ENCODE data around the gene TMEM233.

The TMEM233 gene

GRCh38 chr12:119691202-119691810 lies 97.7 kb downstream of the TMEM233 start:
- Histone ChIP-seq H3K36me3 (ENCODE audit: insufficient read depth, low read length) (peaks cover 10% of the 10 kb centered on the region; the same call in 1 of the 2 replicates), H3K4me3 (no peak overlapping the region), H3K27ac (no peak overlapping the region), H3K9me3 (ENCODE audit: low read depth, low read length) (no peaks in the 10 kb centered on the region), H3K9ac (ENCODE audit: insufficient read length) (no peak overlapping the region)
- DNase-seq (ENCODE audit: low read depth, low spot score), result no peak
- no peak for TF ChIP-seq FOXP2 (optimal IDR thresholded peaks at IDR 0.05; ENCODE audit: control extremely low read depth, extremely low read length, insufficient read depth)
- TF ChIP-seq EZH2 (IDR thresholded peaks at IDR 0.05), result no peak
- TF ChIP-seq POLR2AphosphoS5 (IDR thresholded peaks at IDR 0.05; ENCODE audit: borderline replicate concordance, low read depth, low read length), result no peak

GRCh38 chr12:119692410-119692809 lies 98.8 kb downstream of the TMEM233 start:
- no peak overlapping the region for H3K27ac ChIP-seq
- H3K4me3 ChIP-seq, result no peak overlapping the region
- TF ChIP-seq POLR2AphosphoS5 (IDR thresholded peaks at IDR 0.05; ENCODE audit: borderline replicate concordance, low read depth, low read length) (no peak), EZH2 (IDR thresholded peaks at IDR 0.05) (no peak), FOXP2 (optimal IDR thresholded peaks at IDR 0.05; ENCODE audit: control extremely low read depth, extremely low read length, insufficient read depth) (no peak)
- DNase-seq (ENCODE audit: low read depth, low spot score), result no peak
- H3K36me3 ChIP-seq (ENCODE audit: insufficient read depth, low read length), result peaks cover 8% of the 10 kb centered on the region; the same call in 1 of the 2 replicates
- no peak overlapping the region for H3K9ac ChIP-seq (ENCODE audit: insufficient read length)
- H3K9me3 ChIP-seq (ENCODE audit: low read depth, low read length), result no peaks in the 10 kb centered on the region

Measured in SK-N-MC (cell line).